D721Med (cell line): ENCODE data around the gene LRRC8C.
"Not testable (repeated sequence)": the region's sequence is repeated elsewhere in the genome, so short reads cannot be mapped to it uniquely, and the experiment has no call there.

Experiments
- DNase-seq: peaks from one replicate; pipeline ENCODE4 v3.0.0; 2011; ENCODE audit warnings: low spot score; ENCODE audit not compliant: insufficient read length
- FAIRE-seq: peaks from 2 replicates; lab custom pipeline; 2011; peaks lifted over from hg19 to GRCh38; lab: Jason Lieb, UNC
- CTCF ChIP-seq: IDR thresholded peaks from 2 replicates; pipeline ENCODE4 v1.5.1; 2012; ENCODE audit warnings: mild to moderate bottlenecking, control low read depth; ENCODE audit not compliant: insufficient read depth; ENCODE audit errors: missing control alignments

The LRRC8C gene

DNA sequence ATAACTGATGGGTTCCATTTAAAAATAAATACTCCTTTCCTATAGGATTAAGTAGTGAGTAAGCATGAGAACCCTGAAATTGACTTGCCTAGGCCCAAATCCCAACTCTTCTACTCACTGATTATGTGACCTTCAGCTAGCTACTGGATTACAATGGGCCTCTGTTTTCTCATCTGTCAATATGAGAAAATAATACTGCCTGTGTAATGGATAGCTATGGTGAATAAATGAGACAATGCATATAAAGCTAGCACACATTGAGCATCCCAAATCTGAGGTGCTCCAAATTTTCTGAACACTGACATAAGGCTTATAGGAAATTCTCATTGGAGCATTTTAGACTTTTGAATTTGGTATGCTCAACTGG is 5.3 kb upstream of the LRRC8C start:
- DNase-seq (no peak), FAIRE-seq (no peak)
- TF ChIP-seq CTCF, result no peak

DNA sequence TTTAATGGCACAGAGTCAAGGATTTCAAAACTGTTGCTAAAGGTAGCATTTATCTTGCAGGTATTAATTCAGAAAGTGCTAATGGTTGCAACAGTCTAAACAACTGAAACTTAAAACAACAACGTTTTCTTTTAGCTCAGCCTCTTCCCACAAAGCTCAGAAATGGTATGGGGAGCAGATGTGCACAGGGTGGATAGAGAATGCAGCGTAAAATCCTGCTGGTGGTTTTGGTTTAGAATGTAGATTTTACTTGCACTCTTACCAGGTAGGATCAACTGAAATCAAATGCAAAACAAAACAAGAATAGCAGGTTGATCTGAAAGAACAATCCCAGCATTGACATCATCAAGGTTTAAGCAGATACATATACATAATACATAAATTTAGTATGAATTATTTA is 3.8 kb upstream of the LRRC8C start:
- no peak for TF ChIP-seq CTCF
- FAIRE-seq (no peak), DNase-seq (no peak)

- not testable (repeated sequence) for DNase-seq, FAIRE-seq
These were observed 3.3 kb upstream of the LRRC8C start for GRCh38 chr1:89629600-89629999.

- no peak for TF ChIP-seq CTCF
- FAIRE-seq (no peak), DNase-seq (no peak)
These were observed 2.9 kb upstream of the LRRC8C start for GRCh38 chr1:89630048-89630447.

DNA sequence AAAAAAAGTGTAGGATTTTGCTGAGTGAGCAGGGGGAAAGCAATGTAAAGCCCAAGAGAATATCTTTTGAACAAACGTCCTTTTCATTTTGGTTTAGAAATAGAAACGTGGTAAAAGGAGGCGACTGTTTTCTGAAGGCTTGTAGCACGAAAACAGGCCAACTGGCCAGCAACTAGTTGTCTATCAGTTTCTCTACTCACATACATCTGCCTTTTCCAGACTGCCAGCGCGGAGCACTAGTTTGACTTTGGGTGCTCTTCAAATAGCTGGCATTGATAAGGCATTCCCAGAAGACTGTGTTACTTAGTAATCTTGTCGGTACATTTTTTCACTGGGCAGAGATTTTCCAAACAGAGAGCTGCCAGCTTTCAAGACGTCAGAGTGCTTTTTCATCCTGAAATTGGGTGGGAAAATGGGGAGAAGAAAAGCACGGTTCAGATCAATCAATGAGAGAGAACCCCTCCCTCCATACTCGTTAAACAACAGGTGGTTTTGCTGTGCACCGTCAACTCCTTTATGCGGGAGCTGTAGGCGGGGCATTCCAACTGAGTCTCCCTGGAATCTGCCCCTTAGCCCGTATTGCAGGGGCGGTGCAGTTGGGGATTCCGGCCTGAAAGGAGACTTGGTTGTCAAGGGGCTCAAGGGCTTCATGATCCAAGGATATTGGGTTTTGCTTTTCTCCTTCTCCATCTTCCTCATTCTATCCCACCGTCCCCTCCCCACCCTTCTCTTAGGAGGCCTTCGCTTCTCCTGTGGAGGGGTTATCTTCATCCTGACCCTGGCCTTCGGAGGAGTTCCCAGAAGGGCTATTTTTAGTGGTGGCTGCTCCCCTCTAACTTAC is 884 bp upstream of the LRRC8C start:
- no peak for TF ChIP-seq CTCF
- DNase-seq, result no peak
- no peak for FAIRE-seq

- no peak for TF ChIP-seq CTCF
- DNase-seq (no peak), FAIRE-seq (no peak)
These were observed 404 bp downstream of the LRRC8C start for GRCh38 chr1:89633248-89633799.

DNA sequence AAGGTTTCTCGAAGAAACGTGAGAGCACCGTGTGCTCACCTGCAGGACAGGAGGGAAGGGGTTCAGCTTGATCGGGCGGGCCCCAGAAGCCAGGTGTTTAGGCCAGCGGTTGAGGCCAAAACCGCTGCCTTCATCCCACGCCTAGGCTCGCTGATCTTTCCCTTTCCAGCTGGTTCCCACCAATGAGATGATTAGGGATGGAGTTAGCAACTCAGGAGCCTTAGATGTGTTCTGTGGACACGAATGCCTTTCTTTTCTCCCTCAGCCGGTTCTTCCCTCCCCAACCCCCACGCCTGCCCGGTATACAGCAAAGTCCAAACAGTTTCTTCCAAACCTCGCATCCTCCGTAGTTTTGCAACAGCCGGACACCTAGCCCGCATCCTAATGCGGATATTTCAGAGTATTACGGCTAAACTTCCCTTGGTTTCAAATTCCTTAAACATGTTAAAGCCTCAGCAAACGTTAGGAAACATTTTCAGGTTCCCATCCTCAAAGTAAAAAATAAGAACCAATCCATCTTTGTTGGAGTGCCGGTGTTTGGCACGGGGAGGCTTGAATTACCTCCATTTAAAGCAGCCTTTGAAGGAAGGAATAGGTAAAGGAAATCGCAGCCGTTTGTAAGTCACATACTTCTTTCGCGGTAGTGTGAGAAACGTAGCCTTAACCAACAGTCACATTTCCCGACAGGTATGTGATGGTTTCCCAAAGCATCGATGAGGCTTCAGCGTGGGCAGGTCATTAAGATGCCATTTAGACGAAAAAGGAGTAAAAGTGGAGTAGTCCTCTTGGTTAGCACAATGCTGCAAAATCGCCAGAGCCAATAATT is 1.1 kb downstream of the LRRC8C start:
- no peak for TF ChIP-seq CTCF
- FAIRE-seq (no peak), DNase-seq (no peak)
